ENCODE results near the gene PINK1.

- TF ChIP-seq, protein P1, sequence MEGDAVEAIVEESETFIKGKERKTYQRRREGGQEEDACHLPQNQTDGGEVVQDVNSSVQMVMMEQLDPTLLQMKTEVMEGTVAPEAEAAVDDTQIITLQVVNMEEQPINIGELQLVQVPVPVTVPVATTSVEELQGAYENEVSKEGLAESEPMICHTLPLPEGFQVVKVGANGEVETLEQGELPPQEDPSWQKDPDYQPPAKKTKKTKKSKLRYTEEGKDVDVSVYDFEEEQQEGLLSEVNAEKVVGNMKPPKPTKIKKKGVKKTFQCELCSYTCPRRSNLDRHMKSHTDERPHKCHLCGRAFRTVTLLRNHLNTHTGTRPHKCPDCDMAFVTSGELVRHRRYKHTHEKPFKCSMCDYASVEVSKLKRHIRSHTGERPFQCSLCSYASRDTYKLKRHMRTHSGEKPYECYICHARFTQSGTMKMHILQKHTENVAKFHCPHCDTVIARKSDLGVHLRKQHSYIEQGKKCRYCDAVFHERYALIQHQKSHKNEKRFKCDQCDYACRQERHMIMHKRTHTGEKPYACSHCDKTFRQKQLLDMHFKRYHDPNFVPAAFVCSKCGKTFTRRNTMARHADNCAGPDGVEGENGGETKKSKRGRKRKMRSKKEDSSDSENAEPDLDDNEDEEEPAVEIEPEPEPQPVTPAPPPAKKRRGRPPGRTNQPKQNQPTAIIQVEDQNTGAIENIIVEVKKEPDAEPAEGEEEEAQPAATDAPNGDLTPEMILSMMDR (IDR thresholded peaks at IDR 0.05) = no peak
- TF ChIP-seq POLR2A (IDR thresholded peaks at IDR 0.05; ENCODE audit: low read depth) (no peak), POLR2AphosphoS5 (IDR thresholded peaks at IDR 0.05) (no peak), EP300 (IDR thresholded peaks at IDR 0.05) (no peak)
Observed at GRCh38 chr1:20668581-20668980, 35.3 kb downstream of the PINK1 start.
